GM19468 (cell line): ENCODE data around the gene GAS7.

Experiments
- ATAC-seq: cut with Tn5 transposase; IDR thresholded peaks from one replicate; pipeline ENCODE4 v1.9.1; 2021; ENCODE audit warnings: mild to moderate bottlenecking, moderate library complexity, moderate number of reproducible peaks; ENCODE audit not compliant: unreplicated experiment; ENCODE audit errors: extremely low read depth

GAS7 gene

GRCh38 chr17:9905902-9906301 lies 292.5 kb downstream of the GAS7 start:
- ATAC-seq = no peak

DNA sequence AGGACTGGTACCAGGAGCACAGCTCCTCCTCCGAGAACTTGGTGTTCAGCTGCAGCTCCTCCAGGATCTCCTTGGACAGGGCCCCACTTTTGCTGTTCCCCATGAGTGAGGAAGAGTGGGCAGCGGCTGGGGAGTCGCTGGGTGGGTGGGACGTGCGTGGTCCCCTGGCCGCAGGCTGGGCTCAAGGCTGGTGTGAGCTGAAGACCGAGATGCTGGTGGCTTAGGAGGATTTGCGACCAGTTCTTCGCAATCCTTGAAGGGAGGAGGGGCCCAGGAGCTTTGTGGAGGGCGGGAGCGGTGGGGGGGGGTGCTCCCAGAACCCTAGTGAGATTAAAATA lies 293.4 kb downstream of the GAS7 start, which contains the start of gene RCVRN:
RCVRN (minus strand) TSS at position 194 of the 338 bp plus-strand sequence; CDS start at position 103, 91 bp downstream.
- ATAC-seq = no peak

DNA sequence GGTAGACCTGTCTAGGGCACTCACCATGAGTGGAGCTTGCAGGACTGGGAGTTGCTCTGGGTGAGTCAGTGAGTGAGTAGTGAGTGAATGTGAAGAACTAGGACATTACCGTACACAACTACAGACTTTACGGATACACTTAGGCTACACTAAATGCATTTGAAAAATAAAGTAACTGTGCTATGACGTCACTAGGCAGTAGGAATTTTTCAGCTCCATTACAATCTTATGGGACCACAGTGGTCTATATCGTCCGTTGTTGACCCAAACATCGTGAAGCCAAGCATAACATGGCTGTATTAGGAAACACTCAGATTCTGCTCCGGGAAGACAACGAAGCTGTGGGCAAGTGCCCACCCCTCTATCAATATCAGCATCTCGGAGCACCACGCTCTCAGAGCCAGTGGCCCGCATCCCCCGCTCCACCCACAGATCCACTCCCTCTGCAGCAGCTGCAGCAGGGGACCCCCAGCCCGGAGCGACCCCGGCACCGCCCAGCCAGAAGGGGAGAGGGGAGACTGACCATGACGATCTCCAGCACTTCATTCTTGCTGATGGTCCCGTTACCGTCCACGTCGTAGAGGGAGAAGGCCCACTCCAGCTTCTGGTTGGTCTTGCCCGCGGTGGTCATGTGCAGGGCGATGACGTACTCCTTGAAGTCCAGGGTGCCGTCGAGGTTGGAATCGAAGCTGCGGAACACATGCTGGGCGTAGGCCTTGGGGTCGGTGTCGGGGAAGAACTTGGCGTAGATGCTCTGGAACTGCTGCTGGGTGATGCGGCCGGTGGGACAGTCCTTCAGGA lies 293.9 kb downstream of the GAS7 start:
- ATAC-seq = no peak

GRCh38 chr17:9902120-9902519 lies 296.3 kb downstream of the GAS7 start:
- no peak for ATAC-seq

DNA sequence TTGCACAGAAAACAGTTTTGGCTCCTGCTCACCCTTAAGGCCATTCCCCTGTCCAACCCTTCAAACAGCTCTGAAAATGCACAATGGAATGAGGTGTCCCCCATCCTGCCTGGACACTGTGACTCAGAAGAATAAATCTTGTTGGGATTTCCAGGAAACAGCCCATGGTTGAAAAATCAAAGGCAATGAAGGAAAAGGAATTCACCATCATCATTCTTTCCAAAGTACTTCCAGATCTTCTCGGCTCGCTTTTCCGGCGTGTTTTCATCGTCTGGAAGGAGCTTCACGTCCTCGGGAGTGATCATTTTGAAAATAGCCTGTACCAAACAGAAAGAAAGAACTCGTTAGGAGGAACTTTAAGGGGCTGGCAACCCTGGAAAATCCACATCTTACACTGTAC lies 297.6 kb downstream of the GAS7 start:
- no peak for ATAC-seq

DNA sequence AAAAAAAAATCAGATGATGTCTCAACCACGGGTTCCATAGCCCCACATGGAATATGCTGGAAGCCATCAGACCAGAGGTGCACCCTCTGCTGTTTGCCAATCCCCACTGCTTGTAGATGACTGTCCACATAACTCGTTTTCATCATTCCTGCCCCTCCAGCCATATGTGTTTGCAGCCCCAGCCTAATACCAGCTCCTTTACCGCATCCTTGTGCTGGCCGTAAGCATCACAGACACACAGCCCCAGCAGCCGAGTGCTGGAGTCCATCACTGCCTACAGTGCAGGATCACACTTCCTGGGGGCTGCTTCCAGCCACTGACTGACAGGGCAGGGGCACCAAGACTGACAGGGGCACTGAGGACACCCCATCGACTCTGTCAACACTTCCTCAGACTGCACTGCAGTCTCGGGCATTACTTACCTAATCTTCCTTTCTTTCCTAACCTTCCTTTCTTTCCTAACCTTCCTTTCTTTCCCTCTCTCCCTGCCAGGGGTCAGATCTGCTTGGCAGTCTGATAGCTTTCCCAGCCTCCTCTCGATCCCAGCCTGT lies 298.3 kb downstream of the GAS7 start:
- ATAC-seq = no peak

DNA sequence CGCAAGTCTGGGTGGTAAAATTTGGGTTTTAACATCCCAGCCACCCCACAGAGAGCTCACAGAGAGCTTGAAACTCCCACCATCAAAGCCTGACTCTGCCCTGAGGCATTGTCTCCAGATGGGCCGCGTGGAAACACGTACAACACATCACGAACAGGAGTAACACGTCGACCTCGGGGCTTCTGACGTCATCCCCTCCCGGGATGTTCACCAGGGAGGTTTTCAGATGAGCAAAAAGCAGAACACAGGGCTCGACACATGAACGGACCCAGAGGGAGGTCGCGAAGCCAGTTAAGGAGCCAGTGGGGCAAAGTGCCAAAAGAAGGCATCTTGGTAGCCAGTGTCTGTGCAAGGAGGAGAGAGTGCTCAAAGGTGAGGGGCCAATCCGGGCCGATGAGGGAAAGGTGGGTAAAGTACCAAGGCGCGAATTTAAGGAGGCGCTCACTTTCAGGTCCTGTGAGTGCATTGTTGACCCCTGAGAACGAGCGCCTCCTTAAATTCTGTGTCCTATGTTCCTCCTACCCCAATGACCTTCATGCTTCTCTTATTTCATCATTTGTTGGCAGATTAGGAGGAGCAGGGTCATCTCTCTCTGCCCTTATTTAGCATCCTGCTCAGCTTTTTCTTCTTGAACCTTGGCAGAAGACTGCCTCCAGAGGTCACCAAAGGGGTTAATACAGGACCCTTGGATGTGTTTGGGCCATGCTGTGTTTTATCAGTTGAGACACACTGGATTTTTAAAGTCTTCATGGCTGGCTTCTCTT lies 298.9 kb downstream of the GAS7 start:
- ATAC-seq = no peak

GRCh38 chr17:9898812-9899211 lies 299.6 kb downstream of the GAS7 start:
- no peak for ATAC-seq

GRCh38 chr17:9897372-9897968 lies 300.9 kb downstream of the GAS7 start:
- ATAC-seq = no peak

- no peak for ATAC-seq
Observed at GRCh38 chr17:9895923-9896322, 302.5 kb downstream of the GAS7 start.

GRCh38 chr17:9894231-9894630 lies 304.2 kb downstream of the GAS7 start:
- ATAC-seq = no peak

GRCh38 chr17:9893411-9894012 lies 304.9 kb downstream of the GAS7 start:
- ATAC-seq = no peak

DNA sequence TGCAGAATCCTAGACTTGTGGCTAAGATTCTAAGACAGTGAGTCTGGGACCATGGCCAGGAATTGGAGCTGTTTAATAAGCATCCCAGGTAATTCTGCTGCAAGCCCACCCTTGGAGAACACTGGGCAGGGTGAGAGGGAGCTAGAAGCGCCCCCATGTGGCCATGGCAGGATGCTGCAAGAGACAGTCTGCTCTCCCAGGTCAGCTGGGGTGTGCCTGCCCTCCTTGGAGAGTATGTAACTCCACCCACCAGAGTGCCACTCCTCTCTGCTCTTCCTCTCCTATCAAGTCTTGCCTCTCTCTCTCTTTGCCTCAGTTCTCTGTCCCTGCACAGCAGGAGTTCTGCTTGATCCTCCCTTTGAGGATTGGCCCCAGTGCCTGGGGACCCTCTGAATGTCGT lies 308.3 kb downstream of the GAS7 start:
- ATAC-seq = no peak

GRCh38 chr17:9887508-9887907 lies 310.9 kb downstream of the GAS7 start:
- no peak for ATAC-seq

GRCh38 chr17:9886141-9886930 lies 312.1 kb downstream of the GAS7 start:
- no peak for ATAC-seq

- ATAC-seq = no peak
Observed at GRCh38 chr17:9883451-9883850, 315.0 kb downstream of the GAS7 start.

- no peak for ATAC-seq
Observed at GRCh38 chr17:9880582-9880999, 317.8 kb downstream of the GAS7 start.

- ATAC-seq = no peak
Observed at GRCh38 chr17:9878786-9879525, 319.4 kb downstream of the GAS7 start.

DNA sequence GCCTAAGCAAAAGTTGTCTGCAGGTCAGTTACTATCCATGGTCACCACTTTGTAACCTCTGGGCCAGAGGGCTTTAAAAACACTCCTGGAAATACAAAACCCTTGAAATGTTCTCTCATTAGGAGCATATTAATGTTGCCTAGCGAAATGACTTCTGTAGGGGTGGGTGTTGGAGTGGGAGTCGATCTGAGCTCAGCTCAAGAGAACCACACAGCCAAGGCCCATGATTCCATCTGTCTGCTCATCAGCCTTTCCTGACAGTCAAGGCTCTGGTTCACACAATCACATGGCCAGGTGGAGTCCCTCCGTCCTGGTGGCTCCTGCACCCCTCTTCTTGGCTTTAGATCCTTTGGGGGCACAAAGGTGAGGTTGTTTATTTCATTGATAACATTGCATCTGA lies 320.1 kb downstream of the GAS7 start:
- ATAC-seq = no peak
